HG02798 (cell line): ENCODE data around the gene RPS16.
"Not testable (repeated sequence)": the region's sequence is repeated elsewhere in the genome, so short reads cannot be mapped to it uniquely, and the experiment has no call there.

Experiments used
- ATAC-seq: cut with Tn5 transposase; IDR thresholded peaks from one replicate; pipeline ENCODE4 v1.9.1; 2021; ENCODE audit warnings: mild to moderate bottlenecking; ENCODE audit not compliant: unreplicated experiment, poor library complexity

Gene RPS16

DNA sequence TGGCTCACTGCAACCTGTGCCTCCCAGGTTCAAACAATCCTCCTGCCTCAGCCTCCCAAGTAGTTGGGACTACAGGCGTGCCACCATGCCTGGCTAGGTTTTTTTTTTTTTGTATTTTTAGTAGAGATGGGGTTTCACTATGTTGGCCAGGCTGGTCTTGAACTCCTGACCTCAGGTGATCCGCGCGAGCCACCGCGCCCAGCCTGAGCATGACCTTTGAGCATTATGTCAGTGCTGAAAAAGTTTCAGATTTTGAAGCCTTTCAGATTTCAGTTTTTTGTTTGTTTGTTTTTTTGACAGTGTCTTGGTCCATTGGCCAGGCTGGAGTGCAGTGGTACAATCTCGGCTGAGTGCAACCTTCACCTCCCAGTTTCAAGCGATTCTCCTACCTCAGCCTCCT, 15.5 kb upstream of the RPS16 start:
- not testable (repeated sequence) for ATAC-seq

GRCh38 chr19:39449116-39449797, 13.5 kb upstream of the RPS16 start:
- ATAC-seq: no peak

- no peak for ATAC-seq
Measured at GRCh38 chr19:39448271-39448670, 12.5 kb upstream of the RPS16 start.

- no peak for ATAC-seq
Measured at GRCh38 chr19:39446365-39447084, 10.8 kb upstream of the RPS16 start.

DNA sequence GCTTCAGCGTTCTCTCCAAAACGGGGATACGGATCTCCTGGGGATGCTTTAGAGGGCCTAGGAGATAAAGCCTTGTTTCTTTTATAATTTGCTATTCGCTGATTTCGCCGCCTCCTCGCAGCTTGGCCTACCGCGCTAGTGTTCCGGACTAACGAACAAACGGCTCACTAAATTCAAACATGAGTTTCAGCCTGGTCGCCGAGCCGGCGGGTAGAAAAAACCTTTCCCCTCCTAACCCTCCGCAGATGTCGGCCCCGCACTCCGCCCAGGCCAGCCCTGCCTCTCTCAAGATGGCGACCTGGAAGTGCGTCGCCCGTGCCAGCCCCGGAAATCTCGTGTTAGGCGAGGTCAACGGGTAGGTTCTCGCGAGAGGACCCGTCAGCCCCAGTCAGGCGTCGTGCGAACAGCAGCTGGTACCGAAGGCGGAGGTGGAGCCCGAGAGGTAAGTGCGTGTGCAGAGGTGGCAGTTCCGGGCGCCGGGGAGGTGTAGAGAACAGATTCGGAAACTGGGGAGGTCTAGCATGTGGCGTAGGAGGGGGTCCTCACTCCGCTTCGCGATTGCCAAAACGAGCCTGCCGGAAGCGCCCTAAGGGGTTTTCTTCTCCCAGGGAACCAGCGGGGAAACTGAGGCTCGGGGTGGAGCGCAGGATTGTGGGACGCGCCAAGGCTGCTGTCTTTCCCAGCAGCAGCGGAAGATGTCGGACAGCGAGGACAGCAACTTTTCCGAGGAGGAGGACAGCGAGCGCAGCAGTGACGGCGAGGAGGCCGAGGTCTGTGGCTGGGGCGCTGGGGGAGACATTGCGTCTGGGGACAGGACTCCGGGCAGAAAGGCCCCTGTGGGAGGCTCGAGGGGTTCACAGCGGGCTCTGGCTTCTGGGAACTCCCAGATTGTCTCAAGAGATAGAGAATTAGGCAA, 9.7 kb upstream of the RPS16 start, which contains the start of gene SUPT5H:
TSS of gene SUPT5H (plus strand) at position 387 of the 916 bp plus-strand sequence. CDS start at position 696, 309 bp downstream.
- ATAC-seq: peak; percentile 93

DNA sequence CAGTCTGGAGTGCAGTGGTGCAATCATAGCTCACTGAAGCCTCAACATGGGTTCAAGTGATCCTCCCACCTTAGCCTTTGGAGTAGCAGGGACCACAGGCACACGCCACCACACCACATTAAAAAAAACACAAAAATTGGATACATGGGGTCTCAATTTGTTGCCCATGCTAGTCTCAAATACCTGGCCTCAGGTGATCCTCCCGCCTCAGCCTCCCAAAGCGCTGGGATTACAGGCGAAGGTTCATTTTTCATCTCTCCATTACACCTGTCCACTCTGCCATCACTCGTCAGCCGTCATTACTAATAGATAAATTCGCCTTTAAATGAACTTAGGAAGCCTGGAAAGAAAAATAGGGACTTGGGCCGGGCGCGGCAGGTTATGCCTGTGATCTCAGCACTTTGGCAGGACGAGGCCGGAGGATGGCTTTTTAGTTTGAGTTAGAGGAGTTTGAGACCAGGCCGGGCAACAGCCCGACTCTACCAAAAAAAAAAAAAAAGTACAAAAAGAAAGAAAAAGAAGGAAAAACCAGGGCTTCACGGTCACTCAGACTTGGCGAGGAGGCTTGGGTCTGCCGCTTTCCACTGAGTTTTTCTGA, 8.9 kb upstream of the RPS16 start:
- no peak for ATAC-seq

GRCh38 chr19:39438270-39438934, 2.7 kb upstream of the RPS16 start:
- no peak for ATAC-seq

- ATAC-seq: no peak
Measured at GRCh38 chr19:39436350-39436716, 584 bp upstream of the RPS16 start.

DNA sequence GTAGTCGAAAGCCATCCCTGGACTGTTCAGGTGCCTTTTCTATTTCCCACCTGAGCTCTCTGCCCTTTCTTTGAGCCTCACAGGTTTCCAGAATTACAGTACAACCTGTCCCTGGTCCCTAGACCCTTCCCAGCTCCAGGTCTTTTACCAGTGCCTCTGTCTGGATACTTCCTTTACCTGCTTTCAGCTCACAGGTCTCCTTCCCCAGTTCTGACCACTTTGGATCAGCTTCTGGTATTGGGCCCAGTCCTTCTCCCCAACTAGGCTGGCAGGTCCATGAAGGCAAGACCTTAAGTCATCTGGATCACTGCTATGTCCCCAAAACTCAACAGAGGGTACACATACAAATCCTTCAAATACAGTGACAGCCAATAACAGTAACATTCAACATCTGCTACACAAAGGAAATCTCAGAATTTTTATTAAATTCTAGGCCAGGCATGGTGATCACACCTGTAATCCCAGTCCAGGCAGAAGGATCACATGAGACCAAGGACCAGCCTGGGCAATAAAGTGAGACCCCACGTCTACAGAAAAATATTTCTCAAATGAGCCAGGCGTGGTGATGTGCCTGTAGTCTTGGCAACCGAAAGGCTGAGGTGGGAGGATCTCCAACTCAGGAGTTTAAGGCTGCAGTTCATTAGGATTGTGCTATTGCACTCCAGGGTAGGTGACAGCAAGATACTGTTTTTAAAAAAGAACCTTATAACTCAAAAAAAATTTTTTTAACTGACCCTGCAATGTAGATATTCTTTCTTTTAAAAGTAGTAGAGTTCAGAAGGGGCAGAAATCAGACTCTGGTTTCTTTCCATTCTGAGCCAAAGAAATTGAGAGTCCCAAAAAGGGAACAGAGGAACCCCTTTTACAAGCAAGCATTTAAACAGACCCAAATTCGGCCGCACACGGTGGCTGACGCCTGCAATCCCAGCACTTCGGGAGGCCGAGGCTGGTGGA, 1.3 kb downstream of the RPS16 start:
- no peak for ATAC-seq

GRCh38 chr19:39433480-39434079, 2.2 kb downstream of the RPS16 start:
- no peak for ATAC-seq

DNA sequence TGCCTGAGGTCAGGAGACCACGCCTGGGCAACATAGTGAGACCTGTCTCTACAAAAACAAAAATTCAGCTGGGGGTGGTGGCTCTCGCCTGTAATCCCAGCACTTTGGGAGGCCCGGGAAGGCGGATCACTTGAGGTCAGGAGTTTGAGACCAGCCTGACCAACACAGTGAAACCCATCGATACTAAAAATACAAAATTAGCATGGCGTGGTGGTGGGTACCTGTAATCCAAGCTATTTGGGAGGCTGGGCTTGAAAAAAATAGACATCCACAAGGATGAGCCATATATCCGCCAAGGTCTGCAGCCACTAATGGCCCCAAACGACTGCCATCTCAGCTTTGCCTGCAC, 3.1 kb downstream of the RPS16 start:
- ATAC-seq: no peak

DNA sequence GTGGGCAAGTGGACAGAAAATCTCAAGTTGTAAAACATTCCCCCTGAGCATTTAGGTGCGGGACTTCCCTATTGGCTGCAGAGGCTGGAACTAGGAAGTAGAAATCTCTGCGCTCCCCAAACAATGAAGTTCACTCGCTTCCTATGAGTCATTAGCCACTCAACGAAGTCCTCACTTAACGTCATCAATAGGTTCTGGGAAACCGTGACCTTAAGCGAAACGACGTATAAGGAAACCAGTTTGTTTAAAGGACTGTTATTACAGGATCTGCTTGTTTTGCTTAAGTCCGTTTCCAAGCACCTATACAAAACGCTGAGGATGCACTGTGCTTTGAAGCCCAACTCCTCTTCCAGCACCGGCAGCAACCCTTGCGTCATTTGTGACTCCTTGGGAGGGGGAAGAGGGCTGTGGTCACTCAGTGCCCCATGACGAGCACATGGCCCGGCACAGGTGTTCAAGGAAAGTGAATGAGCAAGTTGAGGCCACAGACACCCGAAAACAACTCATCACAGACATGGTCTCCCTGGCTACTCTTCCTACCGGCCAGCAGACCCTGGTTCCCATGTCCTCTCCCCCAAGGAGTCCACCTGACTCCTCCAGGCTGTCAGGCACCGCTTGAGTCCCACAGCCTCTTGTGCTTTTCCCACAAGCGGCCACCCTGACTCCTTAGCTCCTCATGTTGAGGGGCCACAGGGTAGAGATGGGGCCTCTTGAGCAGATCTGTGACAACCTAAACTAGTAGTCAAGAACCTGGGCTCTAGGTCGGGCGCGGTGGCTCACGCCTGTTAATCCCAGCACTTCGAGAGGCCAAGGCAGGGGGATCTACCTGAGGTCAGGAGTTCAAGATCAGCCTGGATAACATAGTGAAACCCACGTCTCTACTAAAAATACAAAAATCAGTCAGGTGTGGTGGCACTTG, 4.8 kb downstream of the RPS16 start:
- peak; percentile 32 for ATAC-seq

DNA sequence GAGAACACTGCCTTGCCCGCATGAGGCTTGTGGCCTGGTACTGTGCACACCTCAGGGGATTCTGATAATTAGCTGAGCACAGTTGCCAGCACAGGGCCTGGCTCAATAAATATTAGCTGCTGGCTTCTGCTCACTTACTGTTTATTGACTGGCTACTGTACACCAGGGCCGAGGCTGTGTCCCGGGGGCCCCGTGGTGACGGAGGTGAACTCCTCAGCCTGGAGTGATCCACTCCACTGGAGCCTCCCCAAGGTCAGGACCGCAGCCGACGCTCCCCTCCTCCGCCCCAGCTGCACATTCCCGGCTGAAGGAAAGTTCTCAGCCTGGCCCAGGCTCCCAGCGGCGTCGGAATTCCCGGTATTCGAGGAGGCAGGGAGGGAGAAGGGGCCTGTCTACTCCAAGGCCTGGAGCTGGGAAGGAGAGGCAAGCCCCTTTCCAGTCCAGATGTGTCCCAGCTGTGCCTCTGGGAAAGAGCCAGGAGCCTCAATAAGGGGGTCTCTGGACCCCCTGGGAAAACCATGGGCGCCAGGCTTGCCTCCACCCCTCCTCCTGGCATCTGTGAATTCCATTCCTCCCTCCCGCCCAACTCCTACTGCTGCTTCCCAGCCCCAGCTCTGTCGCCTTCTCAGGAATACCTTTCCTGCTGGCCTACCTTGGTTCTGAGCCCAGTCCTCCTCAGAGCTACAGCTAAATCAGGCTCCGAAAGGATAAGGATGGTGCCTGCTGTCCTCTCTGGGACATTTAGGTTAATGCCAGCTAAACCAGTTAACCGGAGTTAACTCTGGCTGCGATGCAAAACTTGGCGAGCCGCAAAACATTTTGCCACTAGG, 7.3 kb downstream of the RPS16 start:
- no peak for ATAC-seq

GRCh38 chr19:39427707-39428106, 8.0 kb downstream of the RPS16 start:
- no peak for ATAC-seq

DNA sequence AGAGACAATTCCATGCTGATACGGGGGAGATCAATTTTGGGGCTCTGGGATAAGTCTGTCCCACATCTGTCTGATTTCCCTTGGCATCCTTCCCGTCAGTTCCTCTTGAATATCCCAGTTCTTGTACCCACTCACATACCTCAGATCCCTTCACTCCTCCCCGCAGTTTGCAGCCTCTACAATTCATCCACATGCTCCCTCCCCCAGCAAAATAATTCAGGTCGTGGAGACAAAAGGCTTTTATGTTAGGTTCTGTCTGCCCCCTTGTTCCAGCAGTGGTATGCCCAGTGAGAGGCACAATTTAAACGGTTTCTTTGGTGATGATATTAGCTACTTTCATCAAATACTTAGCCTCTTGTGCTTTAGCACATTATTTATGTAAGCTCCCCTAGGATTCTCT, 9.6 kb downstream of the RPS16 start:
- no peak for ATAC-seq

DNA sequence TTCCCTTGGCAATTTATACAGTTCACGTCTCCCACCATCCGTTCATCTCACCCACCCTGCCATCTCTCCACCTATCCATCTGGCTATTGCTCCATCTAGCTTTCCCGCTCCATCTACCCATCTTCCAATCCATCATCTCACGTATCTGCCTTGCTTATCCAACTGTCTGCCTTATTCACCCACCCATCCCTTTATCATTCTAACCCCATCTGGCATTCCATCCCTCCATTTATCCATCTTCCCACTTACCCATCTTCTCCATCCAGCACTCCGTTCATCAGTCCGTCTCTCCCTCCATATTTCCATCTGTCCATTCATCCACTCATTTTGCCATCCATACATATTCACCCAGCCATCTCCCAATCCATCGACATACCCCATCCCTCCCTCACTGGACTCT, 10.0 kb downstream of the RPS16 start:
- ATAC-seq: no peak

- no peak for ATAC-seq
Measured at GRCh38 chr19:39424934-39425333, 10.8 kb downstream of the RPS16 start.
